OCI-LY3 (cell line): ENCODE data around the gene HTR2B.

Experiments used
- CTCF ChIP-seq: fragments of 200-600, 300-600 bp; sonication (generic); IDR thresholded peaks from 2 replicates; pipeline ENCODE4 v1.5.1; 2014; ENCODE audit warnings: antibody characterized with exemption, low read length, low read depth
- EZH2phosphoT487 ChIP-seq: fragments of 200-600 bp; shearing (Covaris generic); IDR thresholded peaks from 2 replicates; pipeline ENCODE4 v1.6.1; 2018; ENCODE audit warnings: antibody characterized with exemption, mixed run types, low read depth

GRCh38 chr2:231113489-231113888 lies 11.4 kb downstream of the HTR2B start:
- TF ChIP-seq CTCF (no peak), EZH2phosphoT487 (no peak)
